GM10266 (cell line): ENCODE results near the gene IL17A.
"Not testable (repeated sequence)": the region's sequence is repeated elsewhere in the genome, so short reads cannot be mapped to it uniquely, and the experiment has no call there.

ENCODE experiments used
- DNase-seq: peaks from one replicate; pipeline ENCODE4 v3.0.0; 2012; ENCODE audit errors: extremely low spot score
- TF ChIP-seq, protein P1 (sequence below): IDR thresholded peaks from 2 replicates; pipeline ENCODE4 v1.5.1; 2012; ENCODE audit warnings: mild to moderate bottlenecking, low read depth; ENCODE audit not compliant: control insufficient read depth, insufficient read depth; ENCODE audit errors: missing control alignments

IL17A gene

DNA sequence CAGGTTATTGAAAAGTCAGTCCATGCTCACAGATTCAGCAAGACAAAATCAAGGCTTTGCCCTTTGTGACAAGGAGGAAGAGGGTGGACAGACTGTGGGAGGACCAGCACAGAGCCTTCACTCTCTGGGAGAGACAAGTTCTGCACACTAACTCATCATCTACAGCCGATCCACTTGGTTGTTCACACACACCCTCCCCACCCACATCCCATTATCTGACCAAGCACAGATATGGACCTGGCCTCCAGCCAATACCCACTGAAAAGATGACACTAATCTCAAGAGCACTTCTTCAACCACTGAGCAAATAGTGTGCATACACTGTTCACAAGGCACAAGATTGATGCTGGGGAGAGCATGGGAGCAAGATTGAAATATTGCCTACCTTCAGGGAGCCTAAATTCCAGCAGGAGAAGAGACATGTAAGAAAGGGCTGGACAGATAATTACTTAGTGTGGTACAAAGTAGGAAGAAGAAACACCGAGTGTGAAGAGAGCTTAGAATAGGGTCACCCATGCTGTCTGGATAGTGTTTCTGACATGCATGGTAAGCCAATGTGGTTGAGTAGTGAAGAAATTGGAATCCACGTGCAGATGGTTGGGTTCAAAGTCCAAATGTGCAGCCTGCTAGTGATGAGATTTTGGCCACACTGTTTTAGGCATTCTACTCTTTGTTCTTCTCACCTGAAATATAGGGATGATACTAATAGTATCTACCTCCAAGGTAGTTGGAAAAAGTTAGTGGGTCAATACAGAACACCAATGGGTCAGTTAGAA, 21.7 kb upstream of the IL17A start:
- TF ChIP-seq, protein P1, sequence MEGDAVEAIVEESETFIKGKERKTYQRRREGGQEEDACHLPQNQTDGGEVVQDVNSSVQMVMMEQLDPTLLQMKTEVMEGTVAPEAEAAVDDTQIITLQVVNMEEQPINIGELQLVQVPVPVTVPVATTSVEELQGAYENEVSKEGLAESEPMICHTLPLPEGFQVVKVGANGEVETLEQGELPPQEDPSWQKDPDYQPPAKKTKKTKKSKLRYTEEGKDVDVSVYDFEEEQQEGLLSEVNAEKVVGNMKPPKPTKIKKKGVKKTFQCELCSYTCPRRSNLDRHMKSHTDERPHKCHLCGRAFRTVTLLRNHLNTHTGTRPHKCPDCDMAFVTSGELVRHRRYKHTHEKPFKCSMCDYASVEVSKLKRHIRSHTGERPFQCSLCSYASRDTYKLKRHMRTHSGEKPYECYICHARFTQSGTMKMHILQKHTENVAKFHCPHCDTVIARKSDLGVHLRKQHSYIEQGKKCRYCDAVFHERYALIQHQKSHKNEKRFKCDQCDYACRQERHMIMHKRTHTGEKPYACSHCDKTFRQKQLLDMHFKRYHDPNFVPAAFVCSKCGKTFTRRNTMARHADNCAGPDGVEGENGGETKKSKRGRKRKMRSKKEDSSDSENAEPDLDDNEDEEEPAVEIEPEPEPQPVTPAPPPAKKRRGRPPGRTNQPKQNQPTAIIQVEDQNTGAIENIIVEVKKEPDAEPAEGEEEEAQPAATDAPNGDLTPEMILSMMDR: no peak
- no peak for DNase-seq

DNA sequence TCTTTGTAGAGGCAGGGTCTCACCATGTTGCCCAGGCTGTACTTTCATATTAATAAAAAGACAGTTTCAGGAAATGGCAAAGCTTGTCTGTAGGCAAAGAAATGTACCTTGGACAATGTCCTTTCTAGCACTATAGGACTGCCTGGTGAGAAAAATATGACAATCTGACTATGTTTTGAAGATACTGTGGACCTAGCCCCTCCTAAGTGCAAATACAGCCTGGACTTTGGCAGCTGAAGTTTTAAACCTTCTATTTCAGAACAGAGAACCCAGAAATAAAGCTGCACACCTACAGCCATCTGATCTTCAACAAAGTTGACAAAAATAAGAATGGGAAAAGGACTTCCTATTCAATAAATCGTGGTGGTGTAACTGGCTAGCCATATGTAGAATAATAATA, 18.9 kb upstream of the IL17A start:
- no peak for DNase-seq
- TF ChIP-seq, protein P1: no peak

DNA sequence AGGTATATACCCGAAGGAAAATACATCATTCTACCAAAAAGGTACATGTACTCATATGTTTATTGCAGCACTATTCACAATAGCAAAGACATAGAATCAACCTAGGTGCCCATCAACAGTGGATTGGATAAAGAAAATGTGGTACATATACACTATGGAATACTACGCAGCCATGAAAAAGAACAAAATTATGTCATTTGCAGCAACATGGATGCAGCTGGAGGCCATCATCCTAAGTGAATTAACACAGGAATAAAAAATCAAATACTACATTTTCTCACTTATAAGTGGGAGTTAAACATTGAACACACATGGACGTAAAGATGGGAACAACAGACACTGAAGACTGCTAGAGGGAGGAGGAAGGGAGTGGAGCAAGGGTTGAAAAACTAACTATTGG, 17.8 kb upstream of the IL17A start:
- not testable (repeated sequence) for DNase-seq

GRCh38 chr6:52174118-52174517, 12.1 kb upstream of the IL17A start:
- DNase-seq: no peak
- TF ChIP-seq, protein P1: no peak

- TF ChIP-seq, protein P1: no peak
- no peak for DNase-seq
Observed at GRCh38 chr6:52176550-52176949, 9.6 kb upstream of the IL17A start.

GRCh38 chr6:52177961-52178360, 8.2 kb upstream of the IL17A start:
- DNase-seq: no peak
- TF ChIP-seq, protein P1: no peak

- TF ChIP-seq, protein P1: no peak
- DNase-seq: peak; percentile 15
Observed at GRCh38 chr6:52180787-52181558, 5.2 kb upstream of the IL17A start.
